GM21529 (cell line): ENCODE results near the gene IGF1R.

Experiments used
- ATAC-seq: cut with Tn5 transposase; IDR thresholded peaks from one replicate; pipeline ENCODE4 v1.9.1; 2021; ENCODE audit not compliant: unreplicated experiment

IGF1R gene

DNA sequence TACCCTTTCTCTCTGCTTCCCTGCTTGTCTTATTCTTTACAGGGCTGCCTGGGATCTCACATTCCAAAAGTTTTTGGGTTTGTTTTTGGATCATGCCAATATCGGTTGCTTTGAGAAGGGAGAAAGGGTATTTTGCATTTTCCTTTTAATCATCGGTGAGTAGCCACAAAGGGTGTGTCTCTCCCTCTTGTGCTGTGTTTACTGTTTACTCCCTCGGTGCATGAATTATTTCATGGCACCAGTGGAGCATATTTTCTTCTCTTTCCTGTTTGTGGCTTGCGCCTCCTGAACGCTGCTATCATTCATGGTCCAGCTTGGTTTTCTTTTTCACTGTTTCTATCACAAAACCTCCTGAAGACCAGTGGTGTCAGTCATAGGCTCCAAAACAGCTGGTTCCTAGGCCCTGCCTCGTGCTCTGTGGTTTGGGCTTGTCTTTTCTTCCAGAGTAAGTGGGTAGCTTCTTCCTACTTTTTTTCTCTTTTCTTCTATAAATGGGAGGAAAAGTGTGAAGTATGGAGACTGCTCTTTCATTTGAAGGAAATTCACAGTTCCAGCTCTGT lies 54.9 kb downstream of the IGF1R start:
- ATAC-seq, result no peak

DNA sequence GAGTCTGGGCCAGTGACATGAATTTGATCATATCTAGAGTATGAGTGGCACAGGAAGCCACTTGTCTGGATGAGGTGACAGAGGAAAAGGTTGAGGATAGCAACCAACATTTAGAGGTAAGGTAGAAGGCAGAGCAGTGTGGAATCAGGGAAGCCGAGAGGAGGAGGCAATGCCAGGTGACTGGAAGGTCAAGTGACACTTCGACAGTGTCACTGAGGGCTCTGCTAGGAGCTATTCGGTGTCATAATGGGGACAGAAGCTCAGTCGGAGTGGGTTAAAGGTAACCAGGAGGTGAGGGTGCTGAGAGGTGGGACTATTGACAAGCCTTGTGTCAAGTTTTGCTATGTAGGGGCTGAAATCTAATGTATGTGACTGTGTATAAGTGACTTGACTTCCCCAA lies 56.7 kb downstream of the IGF1R start:
- ATAC-seq, result no peak

- ATAC-seq, result no peak
Observed at GRCh38 chr15:98706387-98706786, 58.0 kb downstream of the IGF1R start.

GRCh38 chr15:98706986-98707385 lies 58.6 kb downstream of the IGF1R start:
- ATAC-seq, result no peak

DNA sequence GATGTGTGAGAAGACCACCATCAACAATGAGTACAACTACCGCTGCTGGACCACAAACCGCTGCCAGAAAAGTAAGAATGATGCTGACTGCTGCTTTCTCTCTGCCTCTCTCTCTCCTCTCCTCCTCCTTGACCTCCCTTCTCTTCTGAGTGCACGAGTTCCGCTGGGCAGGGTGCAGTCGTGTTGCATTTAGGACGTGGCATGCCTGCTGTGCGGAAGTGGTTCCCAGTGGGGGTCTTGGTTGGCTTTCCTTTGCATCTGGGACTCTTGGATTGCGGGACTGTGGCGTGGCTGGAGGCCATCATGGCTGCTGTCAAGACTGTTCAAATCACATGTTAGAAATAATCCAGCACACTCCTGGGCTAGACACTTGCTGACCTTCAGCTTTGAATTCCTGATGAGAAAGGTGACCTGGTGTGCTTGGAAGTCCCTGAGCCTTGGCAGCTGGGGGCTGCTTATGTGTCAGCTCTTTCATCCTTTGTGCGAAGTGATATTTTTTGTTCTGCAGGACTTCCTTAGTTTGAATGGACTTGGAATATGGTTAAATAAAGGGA lies 59.8 kb downstream of the IGF1R start:
- no peak for ATAC-seq

GRCh38 chr15:98711810-98712209 lies 63.5 kb downstream of the IGF1R start:
- no peak for ATAC-seq

- no peak for ATAC-seq
Observed at GRCh38 chr15:98712845-98713584, 64.7 kb downstream of the IGF1R start.

- peak; percentile 66 for ATAC-seq
Observed at GRCh38 chr15:98713585-98714001, 65.3 kb downstream of the IGF1R start.

GRCh38 chr15:98714922-98715321 lies 66.6 kb downstream of the IGF1R start:
- ATAC-seq, result no peak

- ATAC-seq, result no peak
Observed at GRCh38 chr15:98715401-98715800, 67.1 kb downstream of the IGF1R start.

- no peak for ATAC-seq
Observed at GRCh38 chr15:98715890-98716443, 67.6 kb downstream of the IGF1R start.

DNA sequence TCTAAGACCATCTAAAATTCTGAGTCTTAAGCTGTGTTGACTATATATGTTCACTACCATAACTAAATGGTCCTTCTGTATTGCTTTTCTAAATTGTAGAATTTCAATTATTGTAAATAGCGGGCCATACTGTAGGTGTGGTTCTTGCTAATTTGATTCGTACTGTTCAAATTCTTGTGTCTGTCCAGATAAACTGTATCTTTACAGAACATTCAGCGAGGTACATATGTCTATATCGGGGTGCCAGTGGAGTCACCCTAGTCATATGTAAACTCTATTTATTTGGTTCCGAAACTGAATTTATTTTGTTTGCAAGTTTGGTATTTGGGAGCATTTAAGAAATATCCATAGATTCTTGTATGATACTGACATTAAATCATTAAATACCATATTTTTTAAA lies 69.0 kb downstream of the IGF1R start:
- ATAC-seq, result no peak

GRCh38 chr15:98717942-98718341 lies 69.6 kb downstream of the IGF1R start:
- no peak for ATAC-seq

DNA sequence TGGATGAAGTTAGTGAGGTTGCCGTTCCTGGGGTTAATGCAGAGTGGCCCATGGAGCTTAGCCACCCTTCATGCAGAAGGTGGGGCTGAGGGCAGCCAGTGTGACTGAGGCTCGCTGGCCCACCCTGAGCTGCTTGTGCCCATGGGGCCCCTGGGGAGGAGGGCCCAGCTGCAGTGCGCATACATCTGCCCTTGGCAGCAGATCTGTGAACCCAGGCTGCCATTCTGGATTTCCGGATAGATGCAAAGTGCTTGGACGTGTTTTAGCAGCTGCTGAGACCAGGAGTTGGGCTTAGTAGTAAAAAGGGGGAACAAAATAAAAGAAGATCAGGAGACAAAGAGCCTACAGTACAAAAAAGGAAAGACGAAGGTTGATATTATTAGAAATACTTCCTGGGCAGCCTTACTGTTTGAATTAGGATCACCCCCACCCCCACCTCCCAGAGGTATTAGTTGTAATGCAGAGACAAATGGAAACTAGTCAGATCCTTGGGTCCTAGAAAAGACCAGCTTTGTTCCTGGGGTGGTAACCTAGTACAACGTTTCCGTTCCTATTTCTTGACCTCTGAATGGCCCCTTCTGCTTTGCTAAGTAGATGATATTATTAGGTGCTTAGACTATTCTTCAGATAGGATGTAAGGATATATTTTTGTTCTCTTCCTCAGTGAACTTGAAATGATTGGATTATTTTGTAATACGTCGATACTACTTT lies 70.2 kb downstream of the IGF1R start:
- no peak for ATAC-seq

DNA sequence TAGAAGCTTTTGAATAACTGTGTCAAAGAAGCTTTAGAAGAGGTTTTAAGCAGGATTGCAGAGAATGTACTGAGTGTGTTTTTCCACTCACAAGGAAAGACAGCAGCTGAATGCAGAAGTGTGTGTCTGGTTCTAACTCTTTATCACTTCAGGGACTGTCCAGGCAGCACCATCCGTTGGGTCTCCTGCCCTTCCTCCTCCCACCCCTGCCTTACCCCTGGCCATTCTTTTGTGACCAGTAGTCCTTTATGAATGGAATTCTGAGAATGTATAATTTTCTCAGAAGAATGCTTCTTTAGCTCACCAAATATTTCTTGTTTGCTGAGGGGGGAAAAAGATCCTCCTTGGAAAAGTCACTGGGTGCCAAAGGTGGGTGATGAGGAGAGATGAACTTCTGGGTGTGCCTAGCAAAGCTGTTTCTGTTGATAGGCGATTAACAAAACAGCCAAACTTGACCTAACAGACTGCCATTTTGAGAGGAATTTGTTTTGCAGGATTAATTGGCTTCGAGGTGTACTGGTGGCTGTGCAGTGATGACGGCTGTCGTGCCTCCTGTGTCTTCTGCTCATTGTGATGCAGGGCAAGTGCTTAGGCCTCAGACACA lies 70.9 kb downstream of the IGF1R start:
- ATAC-seq, result no peak

GRCh38 chr15:98720031-98720430 lies 71.7 kb downstream of the IGF1R start:
- no peak for ATAC-seq

DNA sequence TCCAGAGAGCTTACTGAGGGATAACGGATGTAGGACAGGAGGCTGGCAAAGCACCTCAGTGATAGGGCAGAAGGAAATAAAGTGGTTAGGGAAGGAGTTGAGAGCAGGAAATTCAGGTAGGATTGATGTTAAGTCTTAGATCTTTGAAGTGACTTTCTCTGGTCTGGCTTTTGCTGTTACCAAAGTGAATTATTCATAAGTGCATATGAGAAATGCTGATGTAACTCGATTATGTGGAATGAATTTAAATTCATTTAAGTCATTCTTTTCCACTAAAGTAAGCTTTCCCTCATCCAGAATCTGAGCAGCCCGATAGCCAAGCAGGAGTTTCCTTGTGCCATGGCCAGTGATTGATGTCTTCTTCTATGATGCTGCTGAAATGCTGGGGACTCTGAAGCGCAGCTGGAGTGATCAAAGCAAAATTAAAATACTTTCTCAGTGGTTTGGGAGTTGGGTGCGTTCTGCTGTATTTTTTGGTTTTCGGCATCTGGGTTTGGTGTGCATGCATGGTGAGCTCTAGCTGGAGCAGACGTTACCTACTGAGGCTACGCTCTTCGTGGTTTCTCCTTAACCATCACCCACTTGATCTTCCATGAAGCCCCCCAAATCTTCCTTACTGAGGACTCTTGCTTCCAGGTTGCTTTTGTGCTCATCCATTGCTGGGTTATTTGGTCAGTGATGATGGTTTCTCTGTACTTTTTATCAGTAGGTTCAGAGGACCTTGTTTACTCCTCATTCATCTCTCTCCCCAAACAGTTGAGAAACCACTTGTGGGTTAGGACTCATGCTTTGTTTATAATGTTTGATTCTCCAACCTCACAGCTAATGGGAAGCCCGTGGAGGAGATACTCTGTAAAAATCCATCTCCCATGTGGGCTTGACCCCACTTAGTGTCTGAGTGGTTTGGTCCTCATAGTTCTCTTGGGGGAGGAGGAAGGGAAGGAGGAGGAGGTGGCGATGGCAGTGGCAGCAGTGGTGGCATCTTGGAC lies 72.5 kb downstream of the IGF1R start:
- no peak for ATAC-seq

DNA sequence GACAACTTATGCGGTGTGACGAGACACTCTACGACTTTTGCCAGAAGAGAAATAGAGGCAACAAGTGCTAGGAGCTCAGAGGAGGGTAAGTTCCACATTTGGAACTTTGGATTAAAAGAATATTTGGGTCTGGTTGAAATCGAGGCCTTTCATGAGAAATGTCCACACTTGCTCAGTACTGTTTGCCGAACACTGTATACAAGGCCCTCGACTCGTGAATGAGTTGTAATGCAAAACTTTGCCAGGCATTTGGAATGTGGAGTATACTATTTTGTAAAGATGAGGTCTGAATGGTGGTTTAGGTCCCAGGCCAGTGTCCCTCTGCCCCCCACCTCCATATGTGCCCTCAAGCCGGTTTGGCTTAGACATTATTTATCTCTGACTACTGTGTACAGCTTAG lies 73.9 kb downstream of the IGF1R start:
- no peak for ATAC-seq

GRCh38 chr15:98722645-98723044 lies 74.3 kb downstream of the IGF1R start:
- ATAC-seq, result no peak

GRCh38 chr15:98723195-98723594 lies 74.9 kb downstream of the IGF1R start:
- ATAC-seq, result no peak
